HG03460 (cell line): Measurements from ENCODE around the gene GSTM1.
A peak's percentile ranks its signal among the peaks of the same experiment; 100 is the strongest.
"Not testable (repeated sequence)": the region's sequence is repeated elsewhere in the genome, so short reads cannot be mapped to it uniquely, and the experiment has no call there.

Source experiments
- ATAC-seq: cut with Tn5 transposase; IDR thresholded peaks from one replicate; pipeline ENCODE4 v1.9.1; 2021; ENCODE audit not compliant: unreplicated experiment

GSTM1 gene

GRCh38 chr1:109659997-109660690 is 27.5 kb upstream of the GSTM1 start:
- ATAC-seq: no peak

GRCh38 chr1:109660691-109661026 is 27.0 kb upstream of the GSTM1 start:
- not testable (repeated sequence) for ATAC-seq

DNA sequence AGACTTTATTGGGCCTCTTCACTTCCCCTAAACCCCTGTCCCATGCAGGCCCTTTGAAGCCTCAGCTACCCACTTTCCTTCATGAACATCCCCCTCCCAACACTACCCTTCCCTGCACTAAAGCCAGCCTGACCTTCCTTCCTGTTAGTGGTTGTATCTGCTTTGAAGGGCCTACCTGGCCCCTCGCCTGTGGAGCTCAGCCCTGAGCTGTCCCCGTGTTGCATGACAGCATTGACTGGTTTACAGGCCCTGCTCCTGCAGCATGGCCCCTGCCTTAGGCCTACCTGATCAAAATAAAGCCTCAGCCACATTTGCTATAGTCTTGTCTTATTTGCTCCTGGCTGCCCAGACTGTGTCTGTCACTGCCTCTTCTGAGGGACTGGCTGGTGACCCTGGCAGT is 26.2 kb upstream of the GSTM1 start:
- ATAC-seq: no peak

DNA sequence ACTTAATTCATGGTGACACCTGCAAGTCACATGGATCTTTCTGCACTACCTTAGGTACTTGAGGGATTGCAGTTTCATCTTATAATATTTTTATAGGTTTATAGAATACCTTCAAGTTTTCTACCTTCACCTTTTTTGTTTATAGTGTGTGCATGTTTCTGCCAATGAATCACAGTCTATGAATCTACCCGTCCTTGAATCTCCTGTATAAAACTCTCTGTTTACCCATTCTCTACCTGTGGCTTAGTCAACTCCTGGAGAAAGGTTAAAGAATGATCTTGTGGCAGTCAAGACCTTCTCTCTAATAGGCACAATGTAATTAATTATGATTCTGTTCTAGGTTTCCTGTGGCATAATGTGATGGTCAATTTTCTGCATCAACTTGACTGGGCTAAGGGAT is 22.9 kb upstream of the GSTM1 start:
- no peak for ATAC-seq

- ATAC-seq: peak; percentile 93
Observed at GRCh38 chr1:109667452-109668122, 20.0 kb upstream of the GSTM1 start, which contains the start of gene GSTM2. GSTM2 (plus strand) TSS chr1:109668057; CDS start chr1:109668116, 59 bp downstream.

DNA sequence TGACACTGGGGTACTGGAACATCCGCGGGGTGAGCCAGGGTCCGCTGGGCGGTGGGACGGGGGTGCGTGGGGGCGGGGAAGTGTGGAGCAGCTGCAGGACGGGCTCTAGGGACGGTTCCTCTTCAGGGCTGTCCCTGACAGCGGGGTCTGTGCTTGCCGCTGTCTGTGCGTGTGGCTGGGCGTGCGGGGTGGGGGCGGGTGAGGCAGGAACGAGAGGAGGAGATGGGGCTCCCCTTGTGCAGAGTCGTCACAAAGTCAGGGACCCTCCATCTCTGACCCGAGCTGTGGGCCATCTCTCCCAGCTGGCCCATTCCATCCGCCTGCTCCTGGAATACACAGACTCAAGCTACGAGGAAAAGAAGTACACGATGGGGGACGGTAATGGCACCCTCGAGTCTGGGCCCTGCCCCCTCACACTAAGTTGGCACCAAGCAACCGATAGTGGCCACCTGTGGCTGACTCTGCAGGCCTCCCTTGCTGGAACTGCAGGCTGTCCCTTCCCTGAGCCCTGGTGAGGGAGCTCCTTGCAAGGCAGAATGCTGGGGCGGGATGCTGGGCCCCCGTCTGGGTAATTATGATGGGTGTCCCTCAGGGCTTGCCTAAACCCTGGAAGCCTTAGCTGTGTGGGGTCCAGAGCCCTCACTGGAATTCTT is 19.4 kb upstream of the GSTM1 start:
- no peak for ATAC-seq

GRCh38 chr1:109669246-109669948 is 18.2 kb upstream of the GSTM1 start:
- no peak for ATAC-seq

DNA sequence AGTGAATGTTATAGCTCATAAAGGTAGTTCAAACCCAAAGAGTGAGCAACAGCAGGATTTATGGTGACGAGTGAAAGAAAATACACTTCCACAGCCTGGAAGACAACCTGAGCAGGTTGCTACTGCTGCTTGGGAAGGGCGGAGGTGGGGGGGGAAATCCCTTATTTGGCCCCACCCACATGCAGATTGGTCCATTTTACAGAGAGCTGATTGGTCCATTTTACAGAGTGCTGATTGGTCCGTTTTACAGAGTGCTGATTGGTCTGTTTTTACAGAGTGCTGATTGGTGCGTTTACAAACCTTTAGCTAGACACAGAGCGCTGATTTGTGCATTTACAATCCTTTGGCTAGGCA is 17.7 kb upstream of the GSTM1 start:
- not testable (repeated sequence) for ATAC-seq

DNA sequence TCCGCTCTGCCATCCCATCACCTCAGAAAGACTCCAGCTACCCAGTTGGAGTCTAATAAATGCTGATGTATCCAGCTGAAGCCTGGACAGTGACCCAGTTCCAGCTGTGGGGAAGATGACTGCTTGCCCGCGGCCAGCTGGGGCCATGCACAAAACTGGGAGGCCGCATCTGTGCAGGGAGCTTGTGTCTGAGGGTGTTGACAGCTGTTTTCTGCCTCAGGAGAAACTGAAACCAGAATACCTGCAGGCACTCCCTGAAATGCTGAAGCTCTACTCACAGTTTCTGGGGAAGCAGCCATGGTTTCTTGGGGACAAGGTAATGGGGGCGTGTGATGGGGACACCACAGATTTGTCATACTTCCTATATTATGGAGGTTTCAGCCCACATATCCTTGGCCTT is 16.6 kb upstream of the GSTM1 start:
- no peak for ATAC-seq

DNA sequence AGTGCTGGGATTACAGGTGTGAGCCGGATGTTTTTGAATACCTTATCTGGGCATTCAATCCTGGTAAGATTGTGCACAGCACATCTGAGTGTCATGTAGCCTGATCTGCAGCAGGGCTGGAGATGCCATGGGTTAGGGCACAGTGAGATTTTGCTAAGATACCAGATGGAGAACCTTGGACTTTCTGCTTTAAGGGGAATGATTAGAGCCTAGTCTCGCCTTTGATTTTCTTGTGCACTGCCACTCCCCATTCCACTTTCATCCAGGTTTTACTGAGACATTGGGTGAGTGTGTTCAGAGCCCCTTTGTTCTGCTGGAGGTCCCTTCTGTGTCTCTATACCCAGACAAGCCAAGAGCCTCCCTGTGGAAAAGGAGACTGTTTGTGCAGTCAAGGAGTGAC is 13.8 kb upstream of the GSTM1 start:
- ATAC-seq: not testable (repeated sequence)

GRCh38 chr1:109676683-109677381 is 10.8 kb upstream of the GSTM1 start:
- ATAC-seq: not testable (repeated sequence)

DNA sequence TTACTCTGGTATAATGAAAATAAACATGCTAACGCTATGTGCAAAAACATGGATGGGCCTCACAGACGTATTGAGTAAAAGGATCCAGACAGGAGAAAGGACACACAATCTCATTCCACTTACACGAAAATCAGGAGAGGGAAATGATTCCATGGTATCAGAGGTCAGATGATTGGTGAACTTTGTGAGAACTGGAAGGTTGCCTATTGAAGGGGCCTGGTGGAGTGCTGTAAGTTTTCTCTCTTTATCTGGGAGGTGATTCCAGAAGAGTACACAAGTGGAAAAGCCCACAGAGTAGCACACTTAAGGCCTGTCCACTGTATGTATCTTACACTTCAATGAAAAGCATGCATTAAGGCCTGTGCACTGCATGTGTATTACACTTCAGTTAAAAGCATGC is 10.2 kb upstream of the GSTM1 start:
- no peak for ATAC-seq

GRCh38 chr1:109678637-109679036 is 9.0 kb upstream of the GSTM1 start:
- ATAC-seq: not testable (repeated sequence)

GRCh38 chr1:109684777-109685176 is 2.8 kb upstream of the GSTM1 start:
- ATAC-seq: not testable (repeated sequence)

DNA sequence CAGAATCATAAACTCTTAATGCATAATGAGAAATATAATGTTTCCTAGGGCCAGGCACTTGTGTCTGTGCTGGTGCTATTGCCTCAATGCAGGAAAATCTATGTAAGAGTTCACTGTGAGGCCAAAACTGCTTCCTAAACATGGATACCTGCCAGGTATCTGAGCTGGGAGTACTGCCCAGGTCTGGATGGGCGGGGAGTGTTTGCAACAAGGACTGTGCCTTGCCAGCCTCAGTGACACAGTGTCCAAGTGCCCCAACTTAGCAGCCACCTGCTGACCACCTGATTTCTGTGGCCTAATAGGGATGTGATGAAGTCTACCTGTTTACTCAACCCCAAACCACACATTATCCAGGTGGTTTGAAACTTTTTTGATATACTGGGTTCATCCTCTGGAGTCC is 2.2 kb upstream of the GSTM1 start:
- not testable (repeated sequence) for ATAC-seq

DNA sequence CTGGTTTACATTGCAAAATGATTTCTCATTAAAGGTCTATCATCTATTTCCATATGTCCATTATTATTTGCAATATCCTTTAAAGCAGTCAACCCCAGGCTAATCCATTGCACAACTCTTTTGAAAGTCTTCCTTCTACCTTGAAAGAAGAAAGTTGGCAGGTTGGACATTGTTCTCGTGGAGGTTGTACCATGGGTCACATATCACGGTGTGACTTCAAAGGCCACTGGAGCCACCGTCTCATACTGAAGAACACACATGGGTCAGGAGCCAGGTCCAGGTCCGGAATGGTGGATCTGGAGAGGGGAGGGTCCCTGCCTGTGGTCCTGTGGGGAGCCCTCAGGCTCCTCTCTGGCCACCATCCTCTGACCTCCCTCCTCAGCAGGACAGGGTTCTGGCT is 1.7 kb upstream of the GSTM1 start:
- ATAC-seq: not testable (repeated sequence)

- peak; percentile 23 for ATAC-seq
Observed at GRCh38 chr1:109687109-109687508, 508 bp upstream of the GSTM1 start.

GRCh38 chr1:109689844-109690405 is 2.3 kb downstream of the GSTM1 start:
- ATAC-seq: no peak

- no peak for ATAC-seq
Observed at GRCh38 chr1:109691759-109692158, 4.1 kb downstream of the GSTM1 start.

DNA sequence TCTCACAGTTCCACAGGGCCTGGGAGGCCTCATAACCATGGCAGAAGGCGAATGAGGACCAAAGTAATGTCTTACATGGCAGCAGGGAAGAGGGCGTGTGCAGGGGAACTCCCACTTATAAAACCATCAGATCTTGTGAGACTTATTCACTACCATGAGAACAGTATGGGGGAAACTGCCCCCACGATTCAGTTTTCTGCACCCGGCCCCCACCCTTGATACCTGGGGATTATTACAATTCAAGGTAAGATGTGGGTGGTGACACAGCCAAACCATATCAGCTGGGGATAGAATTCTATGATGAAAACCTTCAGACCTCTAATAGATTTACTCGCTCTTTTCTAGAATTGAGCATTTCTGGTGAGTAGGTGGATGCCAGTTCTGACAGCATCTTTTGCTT is 6.8 kb downstream of the GSTM1 start:
- ATAC-seq: not testable (repeated sequence)

DNA sequence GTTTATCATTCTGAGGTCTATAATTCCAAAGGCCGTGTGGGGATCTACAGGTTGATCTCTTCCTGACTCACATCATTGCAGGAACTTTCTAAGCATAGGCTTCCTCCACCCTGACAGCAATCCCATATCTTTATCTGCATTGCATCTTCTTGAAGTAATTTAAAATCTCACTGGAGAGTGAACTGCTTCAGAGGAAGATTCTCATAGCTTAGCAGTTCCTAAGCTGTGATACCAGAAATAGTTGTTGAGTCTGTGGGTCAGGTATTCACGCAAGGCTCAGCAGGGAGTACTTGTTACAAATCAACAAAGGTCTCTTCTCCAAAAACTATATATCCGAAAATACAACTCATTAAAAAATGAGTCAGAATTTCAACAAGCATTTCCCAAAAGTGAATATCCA is 7.5 kb downstream of the GSTM1 start:
- not testable (repeated sequence) for ATAC-seq
